NCI-H2107 treated with DMSO at 0.1 percent for 48 hours (cell line): ENCODE data around the gene PCDHGB6.
"Not testable (repeated sequence)": the region's sequence is repeated elsewhere in the genome, so short reads cannot be mapped to it uniquely, and the experiment has no call there.

Source experiments
- DNase-seq: peaks from one replicate; lab custom pipeline; 2025; ENCODE audit not compliant: unreplicated experiment; lab: John Stamatoyannopoulos, UW

The PCDHGB6 gene

DNA sequence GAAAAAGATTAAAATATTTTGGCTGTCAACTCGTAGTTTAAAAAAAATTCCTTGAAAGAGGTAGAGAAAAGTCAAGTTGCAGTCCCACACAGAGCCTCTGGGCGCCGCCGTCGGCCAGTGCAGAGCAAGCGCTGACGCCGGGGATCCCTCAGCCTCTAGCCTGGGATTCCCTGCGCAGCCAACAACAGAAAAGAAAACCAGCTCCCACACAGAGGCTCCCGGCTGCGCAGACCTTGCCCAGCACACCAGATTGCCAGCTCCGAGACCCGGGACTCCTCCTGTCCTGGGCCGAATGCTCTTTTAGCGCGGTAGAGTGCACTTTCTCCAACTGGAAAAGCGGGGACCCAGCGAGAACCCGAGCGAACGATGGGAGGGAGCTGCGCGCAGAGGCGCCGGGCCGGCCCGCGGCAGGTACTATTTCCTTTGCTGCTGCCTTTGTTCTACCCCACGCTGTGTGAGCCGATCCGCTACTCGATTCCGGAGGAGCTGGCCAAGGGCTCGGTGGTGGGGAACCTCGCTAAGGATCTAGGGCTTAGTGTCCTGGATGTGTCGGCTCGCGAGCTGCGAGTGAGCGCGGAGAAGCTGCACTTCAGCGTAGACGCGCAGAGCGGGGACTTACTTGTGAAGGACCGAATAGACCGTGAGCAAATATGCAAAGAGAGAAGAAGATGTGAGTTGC is 9.8 kb downstream of the PCDHGB6 start, which contains the start of gene PCDHGB7:
TSS of gene PCDHGB7 (plus strand) at position 184 of the 679 bp plus-strand sequence. CDS start at position 367, 183 bp downstream.
- DNase-seq: peak; percentile 68

DNA sequence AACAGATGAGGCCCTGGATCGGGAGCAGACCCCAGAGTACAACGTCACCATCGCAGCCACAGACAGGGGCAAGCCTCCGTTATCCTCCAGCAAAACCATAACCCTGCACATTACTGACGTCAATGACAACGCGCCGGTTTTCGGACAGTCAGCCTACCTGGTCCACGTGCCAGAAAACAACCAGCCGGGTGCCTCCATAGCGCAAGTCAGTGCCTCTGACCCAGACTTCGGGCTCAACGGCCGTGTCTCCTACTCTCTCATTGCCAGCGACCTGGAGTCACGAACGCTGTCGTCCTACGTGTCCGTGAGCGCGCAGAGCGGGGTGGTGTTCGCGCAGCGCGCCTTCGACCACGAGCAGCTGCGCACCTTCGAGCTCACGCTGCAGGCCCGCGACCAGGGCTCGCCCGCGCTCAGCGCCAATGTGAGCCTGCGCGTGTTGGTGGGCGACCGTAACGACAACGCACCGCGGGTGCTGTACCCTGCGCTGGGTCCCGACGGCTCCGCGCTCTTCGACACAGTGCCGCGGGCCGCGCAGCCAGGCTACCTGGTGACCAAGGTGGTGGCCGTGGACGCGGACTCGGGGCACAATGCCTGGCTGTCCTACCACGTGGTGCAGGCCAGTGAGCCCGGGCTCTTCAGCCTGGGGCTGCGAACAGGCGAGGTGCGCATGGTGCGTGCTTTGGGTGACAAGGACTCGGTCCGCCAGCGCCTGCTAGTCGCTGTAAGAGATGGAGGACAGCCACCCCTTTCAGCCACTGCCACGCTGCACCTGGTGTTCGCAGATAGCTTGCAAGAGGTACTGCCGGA is 11.5 kb downstream of the PCDHGB6 start:
- no peak for DNase-seq

DNA sequence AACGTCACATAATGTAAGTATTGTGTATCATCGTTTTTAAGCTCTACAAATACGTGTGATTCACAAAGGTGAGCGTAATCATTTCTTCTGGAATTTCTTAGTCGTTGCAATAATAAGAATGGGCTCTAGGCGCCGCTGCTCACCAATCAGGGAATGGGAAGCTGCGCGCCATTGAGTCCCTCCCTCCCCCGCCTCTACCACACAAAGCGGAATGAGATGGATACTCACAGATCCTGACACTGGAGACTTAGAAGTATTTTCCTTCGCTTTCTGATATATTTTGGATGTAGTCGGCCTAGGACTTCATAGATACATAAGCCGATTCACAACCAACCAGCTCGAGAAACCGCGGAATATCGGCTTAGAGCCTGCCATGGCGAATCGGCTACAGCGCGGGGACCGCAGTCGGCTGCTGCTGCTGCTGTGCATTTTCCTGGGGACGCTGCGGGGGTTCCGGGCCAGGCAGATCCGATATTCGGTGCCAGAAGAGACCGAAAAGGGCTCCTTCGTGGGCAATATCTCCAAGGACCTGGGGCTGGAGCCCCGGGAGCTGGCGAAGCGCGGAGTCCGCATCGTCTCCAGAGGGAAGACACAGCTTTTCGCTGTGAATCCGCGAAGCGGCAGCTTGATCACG is 13.2 kb downstream of the PCDHGB6 start, which contains the start of gene PCDHGA11:
TSS of gene PCDHGA11 (plus strand) at position 197 of the 634 bp plus-strand sequence. CDS start at position 374, 177 bp downstream.
- DNase-seq: no peak

DNA sequence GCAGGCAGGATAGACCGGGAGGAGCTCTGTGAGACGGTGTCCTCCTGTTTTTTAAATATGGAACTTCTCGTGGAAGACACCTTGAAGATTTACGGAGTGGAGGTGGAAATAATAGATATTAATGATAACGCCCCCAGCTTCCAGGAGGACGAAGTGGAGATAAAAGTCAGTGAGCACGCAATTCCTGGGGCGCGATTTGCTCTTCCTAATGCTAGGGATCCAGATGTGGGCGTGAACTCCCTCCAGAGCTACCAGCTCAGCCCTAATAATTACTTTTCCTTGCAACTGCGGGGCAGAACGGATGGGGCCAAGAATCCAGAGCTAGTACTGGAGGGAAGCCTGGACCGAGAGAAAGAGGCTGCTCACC is 13.7 kb downstream of the PCDHGB6 start:
- no peak for DNase-seq

DNA sequence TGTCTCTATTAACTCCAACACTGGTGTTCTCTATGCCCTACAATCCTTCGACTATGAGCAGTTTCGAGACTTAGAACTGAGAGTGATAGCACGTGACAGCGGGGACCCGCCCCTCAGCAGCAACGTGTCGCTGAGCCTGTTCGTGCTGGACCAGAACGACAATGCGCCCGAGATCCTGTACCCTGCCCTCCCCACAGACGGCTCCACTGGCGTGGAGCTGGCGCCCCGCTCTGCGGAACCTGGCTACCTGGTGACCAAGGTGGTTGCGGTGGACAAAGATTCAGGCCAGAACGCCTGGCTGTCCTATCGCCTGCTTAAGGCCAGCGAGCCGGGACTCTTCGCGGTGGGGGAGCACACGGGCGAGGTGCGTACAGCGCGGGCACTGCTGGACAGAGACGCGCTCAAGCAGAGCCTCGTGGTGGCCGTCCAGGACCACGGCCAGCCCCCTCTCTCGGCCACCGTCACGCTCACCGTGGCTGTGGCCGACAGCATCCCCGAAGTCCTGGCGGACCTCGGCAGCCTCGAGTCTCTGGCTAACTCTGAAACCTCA is 15.0 kb downstream of the PCDHGB6 start:
- no peak for DNase-seq

DNA sequence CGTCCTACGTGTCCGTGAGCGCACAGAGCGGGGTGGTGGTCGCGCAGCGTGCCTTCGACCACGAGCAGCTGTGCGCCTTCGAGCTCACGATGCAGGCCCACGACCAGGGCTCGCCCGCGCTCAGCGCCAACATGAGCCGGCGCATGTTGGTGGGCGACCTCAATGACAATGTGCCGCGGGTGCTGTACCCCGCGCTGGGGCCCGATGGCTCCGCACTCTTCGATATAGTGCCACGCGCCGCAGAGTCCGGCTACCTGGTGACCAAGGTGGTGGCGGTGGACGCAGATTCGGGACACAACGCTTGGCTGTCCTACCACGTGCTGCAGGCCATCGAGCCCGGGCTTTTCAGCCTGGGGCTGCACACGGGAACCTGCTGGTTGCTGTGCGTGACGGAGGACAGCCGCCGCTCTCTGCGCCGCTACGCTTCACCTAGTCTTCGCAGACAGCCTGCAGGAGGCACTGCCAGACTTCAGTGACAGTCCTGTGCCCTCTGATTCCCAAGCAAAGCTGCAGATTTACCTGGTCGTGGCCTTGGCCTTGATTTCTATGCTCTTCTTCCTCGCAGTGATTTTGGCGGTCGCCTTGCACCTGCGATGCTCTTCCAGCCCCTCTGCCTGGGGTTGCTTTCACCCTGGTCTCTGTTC is 20.1 kb downstream of the PCDHGB6 start:
- DNase-seq: no peak

DNA sequence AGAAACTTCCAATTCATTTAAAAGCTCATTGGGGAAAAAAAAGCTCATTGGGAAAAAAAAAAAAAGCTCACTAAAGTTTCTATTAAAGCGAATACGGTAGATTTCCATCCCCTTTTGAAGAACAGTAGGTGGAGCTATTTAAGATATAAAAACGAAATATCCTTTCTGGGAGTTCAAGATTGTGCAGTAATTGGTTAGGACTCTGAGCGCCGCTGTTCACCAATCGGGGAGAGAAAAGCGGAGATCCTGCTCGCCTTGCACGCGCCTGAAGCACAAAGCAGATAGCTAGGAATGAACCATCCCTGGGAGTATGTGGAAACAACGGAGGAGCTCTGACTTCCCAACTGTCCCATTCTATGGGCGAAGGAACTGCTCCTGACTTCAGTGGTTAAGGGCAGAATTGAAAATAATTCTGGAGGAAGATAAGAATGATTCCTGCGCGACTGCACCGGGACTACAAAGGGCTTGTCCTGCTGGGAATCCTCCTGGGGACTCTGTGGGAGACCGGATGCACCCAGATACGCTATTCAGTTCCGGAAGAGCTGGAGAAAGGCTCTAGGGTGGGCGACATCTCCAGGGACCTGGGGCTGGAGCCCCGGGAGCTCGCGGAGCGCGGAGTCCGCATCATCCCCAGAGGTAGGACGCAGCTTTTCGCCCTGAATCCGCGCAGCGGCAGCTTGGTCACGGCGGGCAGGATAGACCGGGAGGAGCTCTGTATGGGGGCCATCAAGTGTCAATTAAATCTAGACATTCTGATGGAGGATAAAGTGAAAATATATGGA is 22.7 kb downstream of the PCDHGB6 start, which contains the start of gene PCDHGA12:
TSS of gene PCDHGA12 (plus strand) at position 176 of the 782 bp plus-strand sequence. CDS start at position 429, 253 bp downstream.
- DNase-seq: no peak

DNA sequence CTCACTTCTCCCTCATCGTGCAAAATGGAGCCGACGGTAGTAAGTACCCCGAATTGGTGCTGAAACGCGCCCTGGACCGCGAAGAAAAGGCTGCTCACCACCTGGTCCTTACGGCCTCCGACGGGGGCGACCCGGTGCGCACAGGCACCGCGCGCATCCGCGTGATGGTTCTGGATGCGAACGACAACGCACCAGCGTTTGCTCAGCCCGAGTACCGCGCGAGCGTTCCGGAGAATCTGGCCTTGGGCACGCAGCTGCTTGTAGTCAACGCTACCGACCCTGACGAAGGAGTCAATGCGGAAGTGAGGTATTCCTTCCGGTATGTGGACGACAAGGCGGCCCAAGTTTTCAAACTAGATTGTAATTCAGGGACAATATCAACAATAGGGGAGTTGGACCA is 23.5 kb downstream of the PCDHGB6 start:
- DNase-seq: no peak

DNA sequence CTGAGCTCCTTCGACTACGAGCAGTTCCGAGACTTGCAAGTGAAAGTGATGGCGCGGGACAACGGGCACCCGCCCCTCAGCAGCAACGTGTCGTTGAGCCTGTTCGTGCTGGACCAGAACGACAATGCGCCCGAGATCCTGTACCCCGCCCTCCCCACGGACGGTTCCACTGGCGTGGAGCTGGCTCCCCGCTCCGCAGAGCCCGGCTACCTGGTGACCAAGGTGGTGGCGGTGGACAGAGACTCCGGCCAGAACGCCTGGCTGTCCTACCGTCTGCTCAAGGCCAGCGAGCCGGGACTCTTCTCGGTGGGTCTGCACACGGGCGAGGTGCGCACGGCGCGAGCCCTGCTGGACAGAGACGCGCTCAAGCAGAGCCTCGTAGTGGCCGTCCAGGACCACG is 24.5 kb downstream of the PCDHGB6 start:
- DNase-seq: not testable (repeated sequence)

DNA sequence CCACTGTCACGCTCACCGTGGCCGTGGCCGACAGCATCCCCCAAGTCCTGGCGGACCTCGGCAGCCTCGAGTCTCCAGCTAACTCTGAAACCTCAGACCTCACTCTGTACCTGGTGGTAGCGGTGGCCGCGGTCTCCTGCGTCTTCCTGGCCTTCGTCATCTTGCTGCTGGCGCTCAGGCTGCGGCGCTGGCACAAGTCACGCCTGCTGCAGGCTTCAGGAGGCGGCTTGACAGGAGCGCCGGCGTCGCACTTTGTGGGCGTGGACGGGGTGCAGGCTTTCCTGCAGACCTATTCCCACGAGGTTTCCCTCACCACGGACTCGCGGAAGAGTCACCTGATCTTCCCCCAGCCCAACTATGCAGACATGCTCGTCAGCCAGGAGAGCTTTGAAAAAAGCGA is 24.9 kb downstream of the PCDHGB6 start:
- not testable (repeated sequence) for DNase-seq

DNA sequence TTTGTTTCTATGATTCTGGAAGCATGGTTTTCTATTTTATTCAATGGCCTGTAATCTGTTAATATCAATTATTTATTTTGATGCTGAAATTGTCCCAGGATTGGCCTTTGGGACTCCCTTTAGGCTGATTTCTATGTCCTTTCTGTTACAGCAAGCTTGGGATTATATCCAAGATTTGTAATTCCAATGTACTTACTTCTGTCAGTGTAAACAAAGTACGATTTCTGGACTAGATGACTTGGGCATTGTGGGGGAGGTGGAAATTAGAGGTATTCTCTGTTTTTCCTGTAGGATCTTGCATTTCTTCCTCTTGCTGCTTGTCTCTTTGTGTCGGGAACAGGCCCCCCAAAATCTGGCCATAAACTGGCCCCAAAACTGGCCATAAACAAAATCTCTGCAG is 26.2 kb downstream of the PCDHGB6 start:
- DNase-seq: no peak

DNA sequence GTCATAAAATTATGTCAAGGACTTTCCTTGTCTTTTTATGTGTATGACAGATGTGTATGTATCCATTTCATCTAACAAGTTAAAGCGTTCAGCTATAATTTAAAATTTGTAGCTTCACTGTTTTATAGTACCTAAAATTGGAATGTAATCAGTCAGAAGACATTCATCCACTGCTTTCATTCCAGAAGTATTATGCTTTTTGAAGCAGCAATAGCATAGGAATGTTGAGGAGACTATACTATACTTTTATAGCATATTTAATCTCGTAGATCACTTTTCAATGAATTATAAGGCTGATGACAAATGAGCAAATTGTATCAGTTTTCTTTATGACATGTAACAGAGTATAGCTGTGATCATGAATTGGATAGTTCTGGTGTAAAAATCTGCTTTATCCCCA is 29.4 kb downstream of the PCDHGB6 start:
- DNase-seq: no peak

DNA sequence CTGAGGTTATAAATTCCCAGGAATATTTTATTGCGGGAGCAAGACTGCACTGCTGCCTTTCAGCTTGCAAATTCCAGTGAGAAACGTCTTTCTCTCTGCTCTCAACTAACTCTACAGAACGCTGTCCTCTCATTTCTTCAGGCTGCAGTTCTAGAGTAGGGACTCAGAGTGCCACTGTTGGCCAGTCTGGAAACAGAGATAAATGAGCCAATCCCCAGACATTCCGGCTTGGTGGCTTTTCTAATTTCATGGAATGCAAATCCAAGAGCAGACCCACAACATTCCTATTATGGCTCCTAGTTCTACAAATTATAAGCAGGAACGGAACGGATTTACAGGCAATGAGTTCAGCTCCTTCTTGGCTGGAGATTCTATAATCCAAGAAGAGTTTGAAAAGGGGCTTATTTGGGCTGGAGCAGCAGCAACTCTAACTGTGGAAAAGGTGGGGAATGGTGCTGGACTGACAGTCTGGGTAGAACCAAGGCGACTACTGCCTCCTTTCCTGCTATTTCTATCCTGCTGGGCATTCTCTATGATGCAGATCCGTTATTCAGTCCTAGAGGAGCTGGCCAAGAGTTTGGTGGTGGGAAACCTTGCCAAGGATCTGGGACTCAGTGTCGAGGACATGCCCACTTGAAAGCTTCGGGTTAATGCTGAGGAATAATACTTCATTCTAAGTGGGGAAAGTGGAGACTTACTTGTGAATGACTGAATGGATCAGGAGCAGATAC is 31.8 kb downstream of the PCDHGB6 start:
- no peak for DNase-seq

DNA sequence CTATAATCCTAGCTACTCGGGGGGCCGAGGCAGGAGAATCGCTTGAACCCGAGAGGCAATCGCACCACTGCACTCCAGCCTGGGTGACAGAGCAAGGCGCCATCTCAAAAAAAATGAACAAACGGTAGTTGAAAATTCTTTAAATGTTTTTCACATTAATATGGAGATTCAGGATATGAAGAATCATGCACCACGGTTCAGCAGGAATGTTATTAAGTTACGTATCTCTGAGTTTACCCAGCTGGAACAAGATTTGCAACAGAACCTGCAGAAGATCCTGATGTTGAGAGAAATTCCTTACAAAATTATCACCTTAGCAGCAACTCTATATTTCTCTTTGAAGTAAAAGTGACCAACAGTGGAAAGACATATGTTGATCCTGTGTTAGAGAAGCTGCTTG is 32.5 kb downstream of the PCDHGB6 start:
- DNase-seq: no peak

DNA sequence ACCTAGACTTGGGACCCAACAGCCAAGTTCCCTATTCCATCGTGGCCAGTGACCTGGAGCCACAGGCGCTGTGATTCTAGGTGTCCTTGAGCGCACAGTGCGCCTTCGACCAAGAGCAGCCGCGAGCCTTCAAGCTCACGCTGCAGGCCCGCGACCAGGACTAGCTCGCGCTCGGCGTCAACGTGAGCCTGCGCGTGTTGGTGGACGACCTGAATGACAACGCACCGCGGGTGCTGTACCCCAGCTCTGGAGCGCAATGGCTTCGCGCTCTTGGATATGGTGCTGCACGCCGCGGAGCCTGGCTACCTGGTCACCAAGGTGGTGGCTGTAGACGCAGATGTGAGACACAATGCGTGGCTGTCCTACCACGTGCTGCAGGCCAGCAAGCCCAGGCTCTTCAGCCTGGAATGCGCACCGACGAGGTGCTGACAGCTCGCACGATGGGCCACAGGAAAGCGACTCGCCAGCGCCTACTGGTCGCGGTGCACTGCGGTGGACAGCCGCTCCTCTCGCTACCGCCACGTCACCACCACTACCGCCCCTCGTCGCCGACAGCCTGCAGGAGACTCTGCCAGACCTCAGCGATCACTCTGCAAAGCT is 33.9 kb downstream of the PCDHGB6 start:
- no peak for DNase-seq
